HG03354 (cell line): ENCODE results near the gene MYL6.
"Not testable (repeated sequence)": the region's sequence is repeated elsewhere in the genome, so short reads cannot be mapped to it uniquely, and the experiment has no call there.

Experiments
- ATAC-seq: cut with Tn5 transposase; IDR thresholded peaks from one replicate; pipeline ENCODE4 v1.9.1; 2021; ENCODE audit warnings: mild to moderate bottlenecking; ENCODE audit not compliant: unreplicated experiment, poor library complexity, severe bottlenecking

MYL6 gene

DNA sequence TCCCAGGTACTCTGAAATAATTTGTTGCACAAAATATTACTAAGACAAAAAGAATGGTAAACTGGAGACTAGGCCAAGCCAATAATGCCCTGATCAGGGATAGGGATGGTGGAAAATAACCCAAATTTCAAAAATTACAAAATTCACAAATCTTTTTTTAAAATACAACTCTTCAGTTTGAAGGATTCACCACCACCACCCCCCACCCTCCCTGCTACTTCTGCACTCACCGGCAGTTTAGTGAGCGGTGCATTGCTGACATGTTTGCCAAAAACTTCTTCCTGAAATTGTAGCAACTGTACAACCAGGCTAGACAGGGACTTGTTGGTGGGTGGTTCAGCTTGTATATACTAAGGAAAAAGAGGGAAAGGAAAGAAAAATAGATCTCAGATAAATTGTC, 28.8 kb downstream of the MYL6 start:
- no peak for ATAC-seq

DNA sequence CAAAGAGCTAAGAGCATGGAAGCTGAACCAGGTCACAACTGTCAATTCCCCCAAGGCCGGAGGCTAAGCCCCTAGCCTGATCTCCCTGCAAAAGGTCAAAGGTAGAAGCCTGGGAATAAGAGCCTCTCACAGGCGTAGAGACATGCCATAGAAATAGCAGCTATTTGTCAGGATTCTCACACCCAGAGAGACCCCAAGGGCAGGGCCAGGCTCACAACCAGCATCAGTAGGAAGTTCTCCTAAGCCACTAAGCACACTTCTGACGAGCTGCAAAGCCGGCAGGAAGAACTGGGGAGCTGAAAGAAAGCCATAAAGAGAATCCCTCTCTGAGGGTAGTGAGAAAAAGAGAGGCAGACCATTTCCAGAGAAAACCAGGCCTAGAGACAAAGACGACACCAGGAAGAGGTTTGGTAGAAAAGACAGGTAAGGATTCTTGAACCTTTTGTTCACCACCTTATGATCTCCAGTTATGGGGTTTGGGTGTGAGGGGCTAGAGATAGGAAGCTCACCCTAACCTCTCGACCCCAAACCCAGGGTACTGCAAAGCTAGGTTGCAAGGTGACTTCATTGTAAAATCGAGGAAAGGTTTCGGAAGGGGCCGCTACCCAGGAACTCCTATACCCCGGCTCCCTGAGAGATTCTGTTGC, 30.1 kb downstream of the MYL6 start:
- ATAC-seq = no peak

DNA sequence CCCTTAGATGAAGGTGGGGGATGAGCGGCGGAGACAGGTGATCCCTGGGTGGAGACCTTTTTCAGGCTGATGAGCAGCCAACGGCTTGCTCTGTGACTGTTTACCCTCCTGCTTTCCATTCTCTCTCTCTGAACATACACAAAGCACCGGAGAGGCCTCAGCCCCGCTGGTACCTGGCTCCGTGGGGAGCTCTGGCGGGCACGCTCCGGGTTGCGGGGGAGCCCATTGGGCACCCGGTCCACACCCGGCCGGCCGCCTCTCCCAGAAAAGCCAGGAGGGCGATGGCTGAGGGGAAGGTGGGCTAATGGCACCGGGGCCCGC, 30.6 kb downstream of the MYL6 start:
- peak; percentile 10 for ATAC-seq

DNA sequence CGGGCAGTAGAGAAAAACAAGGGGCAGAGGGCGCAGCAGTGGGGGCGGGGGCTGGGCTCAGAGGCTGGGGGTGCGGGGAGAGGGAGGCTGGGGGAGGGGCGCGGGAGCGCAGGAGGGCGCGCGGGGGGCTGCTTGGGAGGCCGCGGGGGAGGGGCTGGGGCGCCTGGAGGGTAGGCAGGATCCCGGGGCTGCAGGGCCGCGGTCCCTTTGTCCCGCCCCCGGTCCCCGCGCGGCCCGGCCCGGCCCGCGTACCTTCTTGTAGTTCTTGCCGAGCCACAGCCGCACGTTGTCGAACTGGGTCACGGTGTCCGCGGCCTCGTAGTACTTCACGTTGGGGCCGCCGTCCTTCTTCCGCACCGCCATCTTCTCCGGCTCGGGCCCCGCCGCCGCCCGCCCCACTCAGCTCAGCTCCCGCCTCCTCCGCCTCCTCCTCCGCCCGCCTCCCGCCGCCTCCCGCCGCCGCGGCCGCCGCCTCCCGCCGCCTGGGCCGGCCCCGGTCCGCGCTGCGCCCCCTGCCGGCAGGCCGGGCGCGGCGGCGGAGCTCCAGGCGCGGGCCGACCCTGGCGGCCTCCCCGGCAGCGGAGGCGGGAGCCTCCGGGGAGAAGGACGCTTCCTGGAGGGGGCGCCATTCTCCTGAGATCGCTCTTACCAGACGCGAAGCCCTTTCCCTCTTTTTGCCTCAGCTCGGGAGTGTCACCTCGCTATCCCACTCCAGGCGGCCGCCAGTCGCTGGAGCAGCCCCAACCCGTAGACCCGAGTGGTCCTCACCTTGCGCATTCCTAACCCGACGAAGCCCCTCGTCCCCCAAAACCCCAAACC, 31.1 kb downstream of the MYL6 start, which contains the start of gene SMARCC2:
Gene SMARCC2, minus strand, starts transcription at position 385 of the 819 bp plus-strand sequence. Its CDS starts 22 bp downstream, at position 363.
- peak; percentile 75 for ATAC-seq

DNA sequence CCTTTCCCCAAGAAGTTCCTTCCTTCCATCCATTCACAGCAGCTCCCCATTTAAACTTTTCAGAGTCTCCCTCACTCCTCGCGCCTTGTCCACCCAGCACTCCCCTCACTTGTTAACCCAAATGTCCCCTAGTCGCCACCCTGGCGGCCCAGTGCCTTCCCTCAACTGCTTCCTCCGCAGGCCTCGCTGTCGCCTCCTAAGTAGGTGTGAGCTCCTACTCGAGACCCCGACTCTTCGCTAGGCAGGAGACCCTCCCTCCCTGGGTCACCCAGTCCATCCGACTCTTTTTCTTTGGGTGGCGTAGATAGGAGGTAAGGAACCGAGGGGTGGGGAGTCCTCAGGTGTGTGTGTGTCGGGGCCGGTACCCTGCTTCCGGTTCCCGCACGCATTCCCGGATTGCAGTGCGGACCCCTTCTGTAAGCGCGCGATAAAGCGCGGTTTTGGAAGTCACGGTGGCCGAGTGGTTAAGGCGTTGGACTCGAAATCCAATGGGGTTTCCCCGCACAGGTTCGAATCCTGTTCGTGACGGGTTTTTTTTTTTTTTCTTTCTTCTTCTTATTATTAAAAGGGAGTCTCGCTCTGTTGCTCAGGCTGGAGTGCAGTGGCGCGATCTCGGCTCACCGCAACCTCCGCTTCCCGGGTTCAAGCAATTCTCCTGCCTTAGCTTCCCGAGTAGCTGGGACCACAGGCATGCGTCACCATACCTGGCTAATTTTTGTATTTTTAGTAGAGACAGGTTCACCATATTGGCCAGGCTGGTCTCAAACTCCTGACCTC, 31.9 kb downstream of the MYL6 start:
- ATAC-seq = peak; percentile 46

DNA sequence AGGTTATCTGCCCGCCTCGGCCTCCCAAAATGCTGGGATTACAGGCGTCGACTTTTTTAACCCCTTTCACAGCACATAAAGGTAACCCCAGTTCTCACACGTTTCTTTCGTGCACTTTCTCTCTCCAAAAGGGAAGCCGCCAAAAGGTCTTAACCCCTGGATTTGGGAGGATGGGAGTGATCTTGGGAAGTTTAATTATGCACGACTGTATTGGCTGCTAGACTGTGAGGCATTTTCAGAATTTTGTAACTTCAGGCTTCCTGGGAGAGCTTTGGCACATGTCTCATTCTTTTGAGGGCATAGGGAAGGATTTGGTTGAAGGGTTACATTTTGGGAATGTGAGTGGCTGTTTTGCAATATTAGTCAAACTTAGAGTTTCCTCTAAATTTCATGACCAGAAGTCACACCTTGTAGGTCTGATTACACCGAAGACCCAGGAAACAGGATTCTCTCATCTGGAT, 32.6 kb downstream of the MYL6 start:
- no peak for ATAC-seq

DNA sequence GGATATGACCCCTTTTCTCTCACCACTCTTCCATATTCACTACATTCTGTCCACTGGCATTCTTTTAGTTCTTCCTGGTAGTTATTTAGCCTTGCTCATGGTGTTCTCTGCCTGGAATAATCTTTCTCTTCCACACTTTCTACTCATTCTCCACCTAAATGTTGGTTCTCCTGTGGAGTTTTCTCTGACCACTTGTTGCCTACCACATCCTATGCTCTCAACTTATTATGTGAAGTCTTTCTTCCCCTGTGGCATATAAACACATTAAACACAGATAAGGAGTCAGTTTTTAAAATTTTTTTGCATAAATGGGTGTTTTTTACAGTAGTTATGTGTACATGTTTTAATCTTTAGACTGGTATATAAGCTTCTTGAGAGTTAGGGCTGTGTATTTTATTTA, 34.4 kb downstream of the MYL6 start:
- no peak for ATAC-seq

DNA sequence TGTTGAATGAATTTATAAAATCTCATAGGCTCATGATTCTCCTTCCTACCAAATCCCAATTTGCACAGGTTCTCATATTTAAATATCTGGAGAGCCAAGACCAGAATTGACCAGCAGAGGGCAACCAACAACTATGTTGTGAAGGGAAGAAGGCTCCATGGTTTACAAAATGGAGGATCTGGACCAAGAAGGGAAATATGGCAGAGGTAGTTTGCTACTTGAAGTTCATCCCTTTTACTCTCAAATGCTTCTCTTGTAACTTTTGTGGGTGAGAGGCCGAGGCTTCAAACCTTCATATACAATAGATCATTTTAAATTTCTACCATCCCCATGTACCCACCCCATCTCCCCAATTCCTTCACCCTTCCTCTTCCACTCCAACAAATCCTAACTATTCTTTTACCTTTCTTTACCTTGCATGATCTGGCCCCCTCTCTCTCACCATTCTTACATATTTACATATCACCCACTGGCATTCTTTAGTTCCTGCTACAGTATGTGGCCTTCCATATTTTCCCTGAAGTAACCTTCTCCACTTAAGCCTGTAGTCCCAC, 34.9 kb downstream of the MYL6 start:
- no peak for ATAC-seq

DNA sequence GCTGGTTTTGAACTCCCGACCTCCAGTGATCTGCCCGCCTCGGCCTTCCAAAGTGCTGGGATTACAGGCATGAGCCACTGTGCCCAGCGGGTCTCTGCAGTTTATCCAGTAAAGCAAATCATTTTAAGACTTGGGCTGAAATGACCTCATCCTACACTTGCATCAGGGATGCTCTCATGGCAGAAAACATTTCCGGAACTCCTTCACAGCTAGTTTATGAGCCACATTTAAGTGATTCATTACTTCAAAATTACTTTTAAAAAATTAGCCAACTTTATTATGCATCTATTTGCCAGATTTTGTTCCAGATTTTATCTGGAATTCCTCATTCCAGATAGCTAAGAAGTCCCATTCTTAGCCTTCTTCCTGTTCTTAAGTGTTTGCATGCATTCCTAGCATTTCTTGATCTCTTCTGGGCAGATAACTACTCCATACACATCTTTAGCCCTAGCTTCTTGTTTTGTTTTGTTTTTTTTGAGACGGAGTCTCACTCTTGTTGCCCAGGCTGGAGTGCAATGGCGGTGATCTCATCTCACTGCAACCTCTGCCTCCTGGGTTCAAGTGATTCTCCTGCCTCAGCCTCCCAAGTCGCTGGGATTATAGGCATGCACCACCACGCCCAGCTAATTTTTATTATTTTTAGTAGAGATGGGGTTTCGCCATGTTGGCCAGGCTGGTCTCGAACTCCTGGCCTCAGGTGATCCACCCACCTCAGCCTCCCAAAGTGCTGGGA, 38.8 kb downstream of the MYL6 start:
- ATAC-seq = not testable (repeated sequence)

DNA sequence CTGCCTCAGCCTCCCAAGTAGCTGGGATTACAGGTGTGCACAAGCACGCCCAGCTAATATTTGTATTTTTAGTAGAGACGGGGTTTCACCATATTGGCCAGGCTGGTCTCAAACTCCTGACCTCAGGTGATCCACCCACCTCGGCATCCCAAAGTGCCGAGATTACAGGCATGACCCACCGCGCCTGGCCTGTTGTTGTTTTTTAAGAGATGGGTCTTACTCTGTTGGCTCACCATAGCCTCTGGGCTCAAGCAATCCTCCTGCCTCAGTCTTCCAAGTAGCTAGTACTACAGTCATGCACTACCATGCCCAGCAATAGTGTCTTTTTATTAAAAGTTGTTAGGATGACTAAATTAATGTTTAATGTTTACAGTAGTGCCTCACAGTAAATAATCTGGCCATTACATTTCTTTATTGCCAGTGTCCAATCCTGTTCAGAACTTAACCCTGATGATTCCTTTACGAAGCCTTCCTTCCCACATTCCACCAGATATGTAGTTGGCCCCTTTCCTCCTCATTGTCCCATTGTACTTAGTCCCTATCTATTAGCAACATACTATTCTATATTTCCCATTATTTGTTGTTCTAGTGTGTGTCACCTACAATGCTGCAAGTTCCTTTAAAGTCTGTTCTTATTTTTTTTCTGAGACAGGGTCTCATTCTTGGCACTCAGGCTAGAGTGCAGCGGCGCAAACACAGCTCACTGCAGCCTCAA, 39.9 kb downstream of the MYL6 start:
- ATAC-seq = no peak

DNA sequence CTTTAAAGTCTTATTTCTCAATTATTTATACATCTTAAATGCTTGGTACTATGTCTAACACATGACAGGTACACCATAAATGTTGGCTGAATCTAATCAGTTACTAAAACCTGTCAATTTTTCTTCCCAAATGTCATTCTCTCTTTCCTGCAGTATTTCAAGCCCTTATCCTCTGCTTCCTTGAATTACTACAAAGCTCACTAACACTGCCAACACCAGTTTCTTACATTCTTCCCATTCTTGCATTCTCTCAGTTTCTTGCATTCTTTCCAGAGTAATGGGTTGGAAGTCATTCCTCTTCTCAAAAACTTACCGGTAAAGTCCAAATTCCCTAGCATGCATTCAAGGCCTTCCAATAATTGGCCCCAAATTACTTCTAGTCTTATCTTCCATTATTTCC, 40.7 kb downstream of the MYL6 start:
- ATAC-seq = no peak

DNA sequence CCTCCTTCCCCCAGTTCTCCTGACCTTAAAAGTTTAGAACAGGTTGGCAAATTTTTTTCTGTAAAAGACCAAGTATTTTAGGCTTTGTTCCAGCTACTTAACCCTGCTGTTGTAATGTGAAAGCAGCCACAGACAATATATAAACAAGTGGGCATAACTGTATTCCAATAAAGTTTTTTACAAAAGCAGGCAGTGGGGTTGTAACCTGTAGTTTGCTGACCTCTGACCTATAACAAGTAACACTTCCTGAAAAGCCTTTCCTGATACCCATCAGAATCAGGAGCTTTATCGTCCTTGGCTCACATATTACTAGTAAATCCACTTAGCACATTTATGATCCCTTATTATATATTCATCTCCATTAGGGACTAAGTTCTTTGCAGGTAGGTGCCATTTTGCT, 44.2 kb downstream of the MYL6 start:
- ATAC-seq = no peak

DNA sequence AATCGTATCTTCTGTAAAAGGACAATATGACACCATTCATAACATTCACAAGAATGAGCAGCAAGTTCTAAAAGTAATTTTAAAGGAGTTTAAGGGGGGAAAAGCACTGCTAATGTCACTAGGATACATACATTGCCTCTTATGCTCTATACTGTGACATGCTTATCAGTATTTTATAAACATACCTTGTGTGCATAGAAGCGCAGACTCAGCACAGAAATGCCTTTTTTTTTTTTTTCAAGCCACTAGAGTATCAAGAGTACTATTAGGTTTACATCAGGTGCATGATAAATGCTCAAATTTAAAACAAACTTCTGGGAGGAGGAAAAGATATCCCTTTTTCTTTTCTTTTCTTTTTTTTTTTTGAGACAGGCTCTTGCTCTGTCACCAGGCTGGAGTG, 44.7 kb downstream of the MYL6 start:
- ATAC-seq = no peak

DNA sequence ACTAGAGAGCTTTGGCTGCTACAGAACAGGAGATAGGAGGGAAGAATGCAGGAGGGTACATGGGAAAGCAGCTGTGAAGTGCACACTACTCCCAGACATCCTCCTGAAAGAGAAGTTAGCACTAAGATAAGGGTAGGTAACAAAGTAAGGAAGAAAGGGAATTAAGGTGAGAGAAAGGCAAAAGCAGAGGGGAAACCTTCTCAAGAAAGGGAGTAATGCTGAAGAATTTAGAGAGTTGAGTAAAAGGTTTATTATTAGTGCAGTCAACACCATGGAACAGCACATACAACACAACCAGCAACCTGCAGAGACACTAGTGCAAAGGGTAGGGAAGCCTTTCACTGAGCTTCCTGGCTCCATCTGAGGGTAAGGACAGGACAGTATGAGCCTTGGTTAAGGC, 46.1 kb downstream of the MYL6 start:
- no peak for ATAC-seq

DNA sequence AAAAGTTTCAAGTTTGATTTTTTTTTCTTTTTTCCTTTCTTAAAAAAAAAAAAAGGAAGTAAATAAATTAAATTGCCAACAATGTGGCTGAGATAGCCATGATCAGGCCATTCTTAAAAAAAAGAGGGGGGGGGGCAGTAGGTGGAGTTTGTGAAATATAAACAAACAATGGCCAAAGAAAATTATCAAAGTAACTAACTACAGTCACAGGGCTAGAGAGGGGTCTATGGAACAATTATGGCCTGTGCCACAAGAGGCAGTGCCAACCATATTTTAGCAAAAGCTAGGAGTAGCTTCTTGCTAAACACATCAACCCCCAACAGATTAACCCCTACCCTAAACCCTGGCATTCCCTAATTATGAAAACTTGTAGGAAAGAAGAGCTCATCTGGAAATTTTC, 47.3 kb downstream of the MYL6 start:
- ATAC-seq = no peak

DNA sequence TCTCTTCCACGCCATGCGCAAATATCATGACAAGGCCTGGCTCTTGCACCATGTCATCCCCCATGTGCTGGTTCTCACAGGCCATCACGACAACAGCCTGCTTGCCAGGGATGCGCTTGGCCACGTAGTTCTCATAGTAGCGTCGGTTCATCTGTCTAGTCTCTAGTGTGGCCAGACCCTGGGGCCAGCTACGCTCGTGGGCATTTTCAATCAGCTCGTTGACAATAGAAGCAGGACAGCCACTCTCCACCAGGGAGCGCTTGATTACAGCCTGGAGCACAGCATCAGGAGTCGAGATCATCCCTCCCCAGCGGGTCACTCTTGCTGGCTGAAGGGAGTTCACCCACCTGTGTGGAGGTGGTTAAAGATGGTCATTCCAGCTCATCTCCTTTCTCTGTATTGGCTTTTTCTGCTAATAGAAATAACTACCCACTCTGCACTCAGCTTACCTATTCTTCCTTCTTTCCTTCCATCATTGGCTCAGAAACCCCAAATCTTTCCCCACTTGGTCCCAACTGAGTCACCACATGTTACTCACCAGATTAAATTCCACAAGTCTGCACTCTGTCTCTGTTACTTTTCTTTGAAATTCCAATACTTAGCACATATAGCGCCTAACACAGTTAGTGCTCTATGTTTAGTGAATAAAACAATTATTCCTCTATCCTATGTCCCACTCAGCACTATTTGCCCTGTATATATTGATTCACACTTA, 48.5 kb downstream of the MYL6 start:
- no peak for ATAC-seq

DNA sequence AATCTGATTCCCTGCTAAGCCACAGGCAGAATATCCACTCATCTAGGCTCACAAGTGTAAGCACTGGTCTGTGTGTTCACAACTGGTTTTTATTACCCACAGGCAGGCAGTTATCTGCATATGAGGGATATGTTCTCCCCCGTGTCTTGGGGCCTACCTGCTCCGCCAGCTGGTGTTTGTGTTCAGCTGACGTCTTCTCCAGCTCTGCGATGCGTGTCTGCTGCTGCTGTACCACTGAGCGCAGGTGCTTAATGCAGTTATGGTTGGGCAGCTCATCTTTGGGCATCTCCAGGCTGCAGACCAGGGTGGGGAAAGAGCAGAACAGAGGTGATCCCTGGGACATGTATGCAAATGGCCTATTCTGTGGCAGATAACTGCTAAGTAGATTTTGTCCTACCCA, 49.8 kb downstream of the MYL6 start:
- ATAC-seq = no peak
